ENCODE data around the gene GOSR1. TPM values are rescaled to one million over a fixed set of nuclear protein-coding genes. Genes with fewer than 3 reads are reported as not detected.

The GOSR1 gene
- polyA plus RNA-seq, 1 of the 3 experiments (the other 2 are of a cell fraction), result 13.7 TPM

DNA sequence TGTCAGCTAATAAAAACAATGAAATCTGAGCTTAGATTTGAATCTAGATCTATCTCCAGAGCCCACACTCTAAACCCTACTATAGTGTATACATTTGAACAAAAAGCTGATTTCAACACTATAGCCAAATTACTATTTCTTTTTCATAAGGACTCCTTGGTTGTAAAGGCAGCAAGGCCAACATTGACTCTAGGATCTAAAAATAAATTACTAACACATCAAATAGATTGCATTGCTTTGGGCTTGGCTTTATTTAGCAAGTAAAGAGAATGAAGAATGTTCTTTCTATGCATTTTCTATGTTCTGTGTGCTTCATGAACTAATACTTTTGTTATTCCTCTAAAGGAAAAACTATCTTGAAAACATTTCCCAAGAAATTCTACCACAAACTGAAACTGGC lies 5.3 kb downstream of the GOSR1 start (continued):
- TF ChIP-seq GATA2 (CRISPR knock-in tag; IDR thresholded peaks at IDR 0.05), result no peak
- TF ChIP-seq, protein P1, sequence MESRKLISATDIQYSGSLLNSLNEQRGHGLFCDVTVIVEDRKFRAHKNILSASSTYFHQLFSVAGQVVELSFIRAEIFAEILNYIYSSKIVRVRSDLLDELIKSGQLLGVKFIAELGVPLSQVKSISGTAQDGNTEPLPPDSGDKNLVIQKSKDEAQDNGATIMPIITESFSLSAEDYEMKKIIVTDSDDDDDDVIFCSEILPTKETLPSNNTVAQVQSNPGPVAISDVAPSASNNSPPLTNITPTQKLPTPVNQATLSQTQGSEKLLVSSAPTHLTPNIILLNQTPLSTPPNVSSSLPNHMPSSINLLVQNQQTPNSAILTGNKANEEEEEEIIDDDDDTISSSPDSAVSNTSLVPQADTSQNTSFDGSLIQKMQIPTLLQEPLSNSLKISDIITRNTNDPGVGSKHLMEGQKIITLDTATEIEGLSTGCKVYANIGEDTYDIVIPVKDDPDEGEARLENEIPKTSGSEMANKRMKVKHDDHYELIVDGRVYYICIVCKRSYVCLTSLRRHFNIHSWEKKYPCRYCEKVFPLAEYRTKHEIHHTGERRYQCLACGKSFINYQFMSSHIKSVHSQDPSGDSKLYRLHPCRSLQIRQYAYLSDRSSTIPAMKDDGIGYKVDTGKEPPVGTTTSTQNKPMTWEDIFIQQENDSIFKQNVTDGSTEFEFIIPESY (IDR thresholded peaks at IDR 0.05; ENCODE audit: borderline replicate concordance, low read depth), result no peak
- no peak for TF ChIP-seq TCF12 (IDR thresholded peaks at IDR 0.05)
- no peak for TF ChIP-seq JUND (IDR thresholded peaks at IDR 0.05)
- TF ChIP-seq, protein P2, sequence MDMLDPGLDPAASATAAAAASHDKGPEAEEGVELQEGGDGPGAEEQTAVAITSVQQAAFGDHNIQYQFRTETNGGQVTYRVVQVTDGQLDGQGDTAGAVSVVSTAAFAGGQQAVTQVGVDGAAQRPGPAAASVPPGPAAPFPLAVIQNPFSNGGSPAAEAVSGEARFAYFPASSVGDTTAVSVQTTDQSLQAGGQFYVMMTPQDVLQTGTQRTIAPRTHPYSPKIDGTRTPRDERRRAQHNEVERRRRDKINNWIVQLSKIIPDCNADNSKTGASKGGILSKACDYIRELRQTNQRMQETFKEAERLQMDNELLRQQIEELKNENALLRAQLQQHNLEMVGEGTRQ (IDR thresholded peaks at IDR 0.05; ENCODE audit: borderline replicate concordance, low read depth, low read length), result no peak
- TF ChIP-seq, protein P3, sequence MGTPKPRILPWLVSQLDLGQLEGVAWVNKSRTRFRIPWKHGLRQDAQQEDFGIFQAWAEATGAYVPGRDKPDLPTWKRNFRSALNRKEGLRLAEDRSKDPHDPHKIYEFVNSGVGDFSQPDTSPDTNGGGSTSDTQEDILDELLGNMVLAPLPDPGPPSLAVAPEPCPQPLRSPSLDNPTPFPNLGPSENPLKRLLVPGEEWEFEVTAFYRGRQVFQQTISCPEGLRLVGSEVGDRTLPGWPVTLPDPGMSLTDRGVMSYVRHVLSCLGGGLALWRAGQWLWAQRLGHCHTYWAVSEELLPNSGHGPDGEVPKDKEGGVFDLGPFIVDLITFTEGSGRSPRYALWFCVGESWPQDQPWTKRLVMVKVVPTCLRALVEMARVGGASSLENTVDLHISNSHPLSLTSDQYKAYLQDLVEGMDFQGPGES (IDR thresholded peaks at IDR 0.05; ENCODE audit: low read depth, low read length), result no peak
- TF ChIP-seq, protein P4, sequence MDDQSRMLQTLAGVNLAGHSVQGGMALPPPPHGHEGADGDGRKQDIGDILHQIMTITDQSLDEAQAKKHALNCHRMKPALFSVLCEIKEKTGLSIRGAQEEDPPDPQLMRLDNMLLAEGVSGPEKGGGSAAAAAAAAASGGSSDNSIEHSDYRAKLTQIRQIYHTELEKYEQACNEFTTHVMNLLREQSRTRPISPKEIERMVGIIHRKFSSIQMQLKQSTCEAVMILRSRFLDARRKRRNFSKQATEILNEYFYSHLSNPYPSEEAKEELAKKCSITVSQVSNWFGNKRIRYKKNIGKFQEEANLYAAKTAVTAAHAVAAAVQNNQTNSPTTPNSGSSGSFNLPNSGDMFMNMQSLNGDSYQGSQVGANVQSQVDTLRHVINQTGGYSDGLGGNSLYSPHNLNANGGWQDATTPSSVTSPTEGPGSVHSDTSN (IDR thresholded peaks at IDR 0.05), result no peak
- TF ChIP-seq, protein P5, sequence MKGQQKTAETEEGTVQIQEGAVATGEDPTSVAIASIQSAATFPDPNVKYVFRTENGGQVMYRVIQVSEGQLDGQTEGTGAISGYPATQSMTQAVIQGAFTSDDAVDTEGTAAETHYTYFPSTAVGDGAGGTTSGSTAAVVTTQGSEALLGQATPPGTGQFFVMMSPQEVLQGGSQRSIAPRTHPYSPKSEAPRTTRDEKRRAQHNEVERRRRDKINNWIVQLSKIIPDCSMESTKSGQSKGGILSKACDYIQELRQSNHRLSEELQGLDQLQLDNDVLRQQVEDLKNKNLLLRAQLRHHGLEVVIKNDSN (IDR thresholded peaks at IDR 0.05; ENCODE audit: borderline replicate concordance, low read depth), result no peak
- TF ChIP-seq, protein P6, sequence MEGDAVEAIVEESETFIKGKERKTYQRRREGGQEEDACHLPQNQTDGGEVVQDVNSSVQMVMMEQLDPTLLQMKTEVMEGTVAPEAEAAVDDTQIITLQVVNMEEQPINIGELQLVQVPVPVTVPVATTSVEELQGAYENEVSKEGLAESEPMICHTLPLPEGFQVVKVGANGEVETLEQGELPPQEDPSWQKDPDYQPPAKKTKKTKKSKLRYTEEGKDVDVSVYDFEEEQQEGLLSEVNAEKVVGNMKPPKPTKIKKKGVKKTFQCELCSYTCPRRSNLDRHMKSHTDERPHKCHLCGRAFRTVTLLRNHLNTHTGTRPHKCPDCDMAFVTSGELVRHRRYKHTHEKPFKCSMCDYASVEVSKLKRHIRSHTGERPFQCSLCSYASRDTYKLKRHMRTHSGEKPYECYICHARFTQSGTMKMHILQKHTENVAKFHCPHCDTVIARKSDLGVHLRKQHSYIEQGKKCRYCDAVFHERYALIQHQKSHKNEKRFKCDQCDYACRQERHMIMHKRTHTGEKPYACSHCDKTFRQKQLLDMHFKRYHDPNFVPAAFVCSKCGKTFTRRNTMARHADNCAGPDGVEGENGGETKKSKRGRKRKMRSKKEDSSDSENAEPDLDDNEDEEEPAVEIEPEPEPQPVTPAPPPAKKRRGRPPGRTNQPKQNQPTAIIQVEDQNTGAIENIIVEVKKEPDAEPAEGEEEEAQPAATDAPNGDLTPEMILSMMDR (IDR thresholded peaks at IDR 0.05), result no peak

DNA sequence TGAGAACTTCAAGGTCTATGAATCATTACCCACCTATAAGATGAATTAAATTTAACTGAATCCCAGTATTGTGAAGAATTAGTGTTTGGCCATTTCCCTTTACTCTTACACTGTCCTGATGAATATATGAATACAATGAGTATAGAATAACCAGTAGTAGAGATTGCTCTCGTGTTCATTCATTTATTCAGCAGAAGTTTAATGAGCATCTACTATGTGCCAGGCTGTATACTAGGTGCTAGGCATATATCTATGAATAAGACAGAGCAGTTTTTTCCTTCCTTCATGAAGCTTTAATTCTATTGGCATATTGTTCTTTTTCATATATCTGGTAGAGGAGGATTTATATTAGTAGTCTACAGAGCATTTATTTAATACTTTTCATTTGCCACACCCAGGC lies 6.0 kb downstream of the GOSR1 start:
- H4K20me1 ChIP-seq (ENCODE audit: insufficient read depth), result no peaks in the 10 kb centered on the region
- TF ChIP-seq SMC3 (IDR thresholded peaks at IDR 0.05; ENCODE audit: low read depth, low read length), result no peak
- no peak for TF ChIP-seq RFX5 (IDR thresholded peaks at IDR 0.05; ENCODE audit: low read length)
- no peak for TF ChIP-seq GATA2 (CRISPR knock-in tag; IDR thresholded peaks at IDR 0.05)
- TF ChIP-seq NRF1 (IDR thresholded peaks at IDR 0.05; ENCODE audit: low read depth, low read length), result no peak
- no peak for TF ChIP-seq SIN3A (IDR thresholded peaks at IDR 0.05; ENCODE audit: borderline replicate concordance, low read depth, low read length)
- no peak for TF ChIP-seq YY1 (IDR thresholded peaks at IDR 0.05; ENCODE audit: low read depth)
- no peak for TF ChIP-seq JUND (IDR thresholded peaks at IDR 0.05)
- no peak for TF ChIP-seq GABPA (IDR thresholded peaks at IDR 0.05; ENCODE audit: low read depth)
- no peak for TF ChIP-seq EP300 (IDR thresholded peaks at IDR 0.05; ENCODE audit: borderline replicate concordance in 1 of 2, low read depth in 1 of 2, low read length in 1 of 2)
- no peak for TF ChIP-seq RAD21 (IDR thresholded peaks at IDR 0.05; ENCODE audit: low read length)
- no peak for TF ChIP-seq FOXM1 (IDR thresholded peaks at IDR 0.05; ENCODE audit: low read depth)
- TF ChIP-seq MEF2A (IDR thresholded peaks at IDR 0.05; ENCODE audit: borderline replicate concordance, low read depth), result no peak
- TF ChIP-seq ELF1 (IDR thresholded peaks at IDR 0.05), result no peak
- TF ChIP-seq TCF12 (IDR thresholded peaks at IDR 0.05), result no peak
- TF ChIP-seq, protein P2 (IDR thresholded peaks at IDR 0.05; ENCODE audit: borderline replicate concordance, low read depth, low read length), result no peak
- TF ChIP-seq, protein P5 (IDR thresholded peaks at IDR 0.05; ENCODE audit: borderline replicate concordance, low read depth), result no peak
- peaks cover 62 to 83% of the 10 kb centered on the region in 2 experiments for H3K36me3 ChIP-seq (replicated peaks in 1 of 2; ENCODE audit: control insufficient read depth in 1 of 2, insufficient read depth in 2 of 2, low read length in 1 of 2)
- H3K9me3 ChIP-seq, result no peaks in the 10 kb centered on the region
- no peaks in the 10 kb centered on the region for H3K9me2 ChIP-seq
- peaks cover 2 to 5% of the 10 kb centered on the region in 2 experiments; a peak in 3 of 4 replicates for H3K4me1 ChIP-seq (ENCODE audit: control insufficient read depth in 1 of 2, insufficient read depth in 2 of 2, low read depth in 1 of 2, low read length in 1 of 2)
- WGBS (ENCODE audit: low lambda C conversion rate), result 86% methylated on average over 1 of the region's 1 CpG
- peaks cover 8% of the 10 kb centered on the region for H3F3A ChIP-seq (replicated peaks; ENCODE audit: insufficient read depth)
- CTCF ChIA-PET, result interaction anchor here (1.0 kb wide), 1 partner anchor 27 kb away, joined by 3 read pairs; no protein-coding TSS in a partner anchor
- DNase-seq, result no peak
- no peak overlapping the region for H2AFZ ChIP-seq (ENCODE audit: low read depth)
- peaks cover 40% of the 10 kb centered on the region for H3K79me2 ChIP-seq (ENCODE audit: insufficient read depth)
- no peak overlapping the region for H3K27ac ChIP-seq (ENCODE audit: low read depth in 2 of 2, low read length in 1 of 2)
- H3K9ac ChIP-seq, result no peak overlapping the region
- no peak overlapping the region for H3K4me2 ChIP-seq
- no peaks in the 10 kb centered on the region for H3K27me3 ChIP-seq (ENCODE audit: insufficient read depth)
- POLR2A ChIA-PET, result no interaction called here
- H3K4me3 ChIP-seq (ENCODE audit: low read depth in 2 of 2, low read length in 1 of 2), result no peak overlapping the region
